OCI-LY7 (cell line): ENCODE measurements around the gene WDTC1.

Experiments
- CTCF ChIP-seq: fragments of 200-600 bp; sonication (generic); conservative IDR thresholded peaks from 2 replicates; pipeline ENCODE4 v1.5.1; 2014; ENCODE audit warnings: mild to moderate bottlenecking, antibody characterized with exemption, low read length, moderate library complexity, mixed read lengths
- EZH2phosphoT487 ChIP-seq: fragments of 200-600 bp; sonication (generic); IDR thresholded peaks from 2 replicates; pipeline ENCODE4 v1.6.1; 2018; ENCODE audit warnings: low read depth, borderline replicate concordance, mild to moderate bottlenecking, mixed run types, antibody characterized with exemption, low read length, moderate library complexity, mixed read lengths

- no peak for TF ChIP-seq CTCF
- no peak for TF ChIP-seq EZH2phosphoT487
Measured at GRCh38 chr1:27342778-27343638, 108.6 kb downstream of the WDTC1 start.
